Natural killer cell (primary cell): ENCODE results near the gene TRIM61. TPM values are rescaled to one million over a fixed set of nuclear protein-coding genes. Genes with fewer than 3 reads are reported as not detected.
"Not testable (repeated sequence)": the region's sequence is repeated elsewhere in the genome, so short reads cannot be mapped to it uniquely, and the experiment has no call there.

Experiments used
- ATAC-seq, 3 donors: fragments of 150-1000 bp in 2 of 3; fragments of 200-7000 bp in 1 of 3; cut with Tn5 transposase; 1 replicate in 1 of 3; 2 replicates in 2 of 3; pipeline ENCODE4 v1.10.0; 2021; ENCODE audit warnings: mild to moderate bottlenecking in 2 of 3, moderate library complexity in 2 of 3
- DNase-seq, 2 donors: peaks; one replicate each; pipeline versions ENCODE4 v3.0.0 to v3.0.0-alpha.2; 2013 to 2021; ENCODE audit warnings: mixed read lengths in 1 of 2
- H3K27ac ChIP-seq: one replicate; pipeline ENCODE4 v1.5.1; 2013; ENCODE audit warnings: mild to moderate bottlenecking, low read length
- H3K27me3 ChIP-seq: one replicate; pipeline ENCODE4 v1.6.1; 2013; ENCODE audit warnings: low read length; ENCODE audit not compliant: control insufficient read depth, insufficient read depth
- H3K36me3 ChIP-seq: one replicate; pipeline ENCODE4 v1.6.1; 2013; ENCODE audit warnings: low read length; ENCODE audit not compliant: control insufficient read depth, insufficient read depth
- H3K4me1 ChIP-seq: one replicate; pipeline ENCODE4 v1.6.1; 2013; ENCODE audit warnings: low read length; ENCODE audit not compliant: control insufficient read depth, insufficient read depth
- H3K4me3 ChIP-seq: one replicate; pipeline ENCODE4 v1.5.1; 2013; ENCODE audit warnings: low read length
- H3K9me3 ChIP-seq: one replicate; pipeline ENCODE4 v1.6.1; 2013; ENCODE audit warnings: low read length; ENCODE audit not compliant: control insufficient read depth, insufficient read depth
- H3K27ac Mint-ChIP-seq, 2 donors: one replicate each; pipeline ENCODE4 v1.8.0; 2022; ENCODE audit warnings: mild to moderate bottlenecking in 2 of 2, mixed read lengths in 2 of 2, moderate library complexity in 1 of 2
- H3K27me3 Mint-ChIP-seq, 2 donors: one replicate each; pipeline ENCODE4 v1.8.0; 2022; ENCODE audit warnings: low read depth in 2 of 2, mixed read lengths in 2 of 2
- H3K36me3 Mint-ChIP-seq: one replicate; pipeline ENCODE4 v1.8.0; 2022; ENCODE audit warnings: mixed read lengths
- H3K4me1 Mint-ChIP-seq, 2 donors: one replicate each; pipeline ENCODE4 v1.8.0; 2022; ENCODE audit warnings: mixed read lengths in 2 of 2
- H3K4me3 Mint-ChIP-seq: one replicate; pipeline ENCODE4 v1.8.0; 2022; ENCODE audit warnings: mild to moderate bottlenecking, moderate library complexity, mixed read lengths
- H3K9me3 Mint-ChIP-seq, 2 donors: one replicate each; pipeline ENCODE4 v1.8.0; 2022; ENCODE audit warnings: mixed read lengths in 2 of 2
- WGBS: methylation state at CpG from one replicate; pipeline ENCODE4 v1.1.7; 2013; ENCODE audit warnings: missing lambda C conversion rate; ENCODE audit not compliant: insufficient coverage; 5-methylcytosine and 5-hydroxymethylcytosine counted together
- intact Hi-C: fragments of 100-400 bp; cut with micrococcal nuclease; formaldehyde crosslinking; loops from one replicate; pipeline ENCODE4 v1.14.2; 2022
- total RNA-seq, 4 donors: library from RNA; stranded (reverse); fragments of 120-200 nt in 1 of 4; gene quantifications; one replicate each; pipeline versions ENCODE4 v1.2.3 to v1.2.4, GENCODE V29; 2013 to 2022
- TF ChIP-seq, protein P1 (sequence below): fragments of 200-600 bp; IDR thresholded peaks from one replicate; pipeline ENCODE4 v1.8.0; 2022; ENCODE audit warnings: antibody characterized with exemption

TRIM61 gene
- total RNA-seq, 3 donors from 2014 or later (not counting 1 experiment from before 2014, with no cell fraction given), result 1.1 to 2.0 (median 1.2) TPM

DNA sequence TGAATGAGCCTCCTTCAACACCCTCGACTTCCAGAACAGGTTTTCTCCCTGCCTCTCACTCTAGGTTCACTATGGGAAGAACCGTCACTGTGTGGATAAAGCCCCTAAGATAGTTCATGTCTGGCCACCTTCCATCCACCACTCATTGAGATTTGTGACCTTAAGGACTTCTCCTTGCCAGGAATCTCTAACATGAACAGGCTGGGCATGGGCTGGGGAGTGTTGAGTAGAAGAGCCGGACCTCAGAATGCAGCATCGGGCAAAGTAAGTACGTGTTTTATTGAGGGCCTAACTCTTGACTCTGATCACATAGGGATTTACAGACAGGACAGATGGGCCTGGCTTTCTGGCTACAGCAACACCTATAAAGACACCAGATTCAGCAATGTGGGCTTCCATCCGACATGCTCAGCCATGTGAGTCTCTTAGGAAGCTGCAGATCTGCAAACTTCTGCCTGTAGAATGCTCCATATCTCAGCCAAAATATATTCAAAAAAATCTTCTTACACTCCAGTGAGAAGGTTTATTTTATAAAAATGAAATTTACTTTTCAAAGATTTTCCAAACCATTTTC, 28.0 kb upstream of the TRIM61 start:
- peaks cover 7 to 16% of the 10 kb centered on the region in 2 donors for H3K27me3 Mint-ChIP-seq
- H3K27ac Mint-ChIP-seq, result no peak overlapping the region

DNA sequence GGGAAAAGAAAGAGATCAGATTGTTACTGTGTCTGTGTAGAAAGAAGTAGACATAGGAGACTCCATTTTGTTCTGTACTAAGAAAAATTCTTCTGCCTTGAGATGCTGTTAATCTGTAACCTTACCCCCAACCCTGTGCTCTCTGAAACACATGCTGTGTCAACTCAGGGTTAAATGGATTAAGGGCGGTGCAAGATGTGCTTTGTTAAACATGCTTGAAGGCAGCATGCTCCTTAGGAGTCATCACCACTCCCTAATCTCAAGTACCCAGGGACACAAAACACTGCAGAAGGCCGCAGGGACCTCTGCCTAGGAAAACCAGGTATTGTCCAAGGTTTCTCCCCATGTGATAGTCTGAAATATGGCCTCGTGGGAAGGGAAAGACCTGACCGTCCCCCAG, 24.5 kb upstream of the TRIM61 start:
- WGBS, result no CpG with 5 or more reads among the region's 4 CpGs
- H3K4me1 ChIP-seq, H3K4me1 Mint-ChIP-seq, H3K9me3 ChIP-seq, H3K36me3 ChIP-seq, H3K27me3 ChIP-seq, H3K27ac Mint-ChIP-seq, ATAC-seq, H3K36me3 Mint-ChIP-seq, intact Hi-C loops, H3K9me3 Mint-ChIP-seq, H3K4me3 ChIP-seq, H3K4me3 Mint-ChIP-seq, H3K27ac ChIP-seq, DNase-seq: not testable (repeated sequence)
- H3K27me3 Mint-ChIP-seq, result peaks cover 7 to 29% of the 10 kb centered on the region in 2 donors

More for the DNA sequence above, 28.0 kb upstream of the TRIM61 start:
- no peak overlapping the region for H3K4me3 Mint-ChIP-seq
- H3K9me3 Mint-ChIP-seq, result no peaks in the 10 kb centered on the region
- no peaks in the 10 kb centered on the region for H3K36me3 Mint-ChIP-seq
- no peak overlapping the region for H3K4me3 ChIP-seq
- no peaks in the 10 kb centered on the region for H3K36me3 ChIP-seq
- intact Hi-C loops, result no loop called here
- DNase-seq (no peak), ATAC-seq (no peak)
- 73% methylated on average over 6 of the region's 6 CpGs for WGBS
- no peaks in the 10 kb centered on the region for H3K9me3 ChIP-seq
- TF ChIP-seq, protein P1, sequence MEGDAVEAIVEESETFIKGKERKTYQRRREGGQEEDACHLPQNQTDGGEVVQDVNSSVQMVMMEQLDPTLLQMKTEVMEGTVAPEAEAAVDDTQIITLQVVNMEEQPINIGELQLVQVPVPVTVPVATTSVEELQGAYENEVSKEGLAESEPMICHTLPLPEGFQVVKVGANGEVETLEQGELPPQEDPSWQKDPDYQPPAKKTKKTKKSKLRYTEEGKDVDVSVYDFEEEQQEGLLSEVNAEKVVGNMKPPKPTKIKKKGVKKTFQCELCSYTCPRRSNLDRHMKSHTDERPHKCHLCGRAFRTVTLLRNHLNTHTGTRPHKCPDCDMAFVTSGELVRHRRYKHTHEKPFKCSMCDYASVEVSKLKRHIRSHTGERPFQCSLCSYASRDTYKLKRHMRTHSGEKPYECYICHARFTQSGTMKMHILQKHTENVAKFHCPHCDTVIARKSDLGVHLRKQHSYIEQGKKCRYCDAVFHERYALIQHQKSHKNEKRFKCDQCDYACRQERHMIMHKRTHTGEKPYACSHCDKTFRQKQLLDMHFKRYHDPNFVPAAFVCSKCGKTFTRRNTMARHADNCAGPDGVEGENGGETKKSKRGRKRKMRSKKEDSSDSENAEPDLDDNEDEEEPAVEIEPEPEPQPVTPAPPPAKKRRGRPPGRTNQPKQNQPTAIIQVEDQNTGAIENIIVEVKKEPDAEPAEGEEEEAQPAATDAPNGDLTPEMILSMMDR, result no peak
- H3K27ac ChIP-seq, result no peak overlapping the region
- no peaks in the 10 kb centered on the region for H3K4me1 Mint-ChIP-seq
- no peaks in the 10 kb centered on the region for H3K27me3 ChIP-seq
- no peaks in the 10 kb centered on the region for H3K4me1 ChIP-seq

DNA sequence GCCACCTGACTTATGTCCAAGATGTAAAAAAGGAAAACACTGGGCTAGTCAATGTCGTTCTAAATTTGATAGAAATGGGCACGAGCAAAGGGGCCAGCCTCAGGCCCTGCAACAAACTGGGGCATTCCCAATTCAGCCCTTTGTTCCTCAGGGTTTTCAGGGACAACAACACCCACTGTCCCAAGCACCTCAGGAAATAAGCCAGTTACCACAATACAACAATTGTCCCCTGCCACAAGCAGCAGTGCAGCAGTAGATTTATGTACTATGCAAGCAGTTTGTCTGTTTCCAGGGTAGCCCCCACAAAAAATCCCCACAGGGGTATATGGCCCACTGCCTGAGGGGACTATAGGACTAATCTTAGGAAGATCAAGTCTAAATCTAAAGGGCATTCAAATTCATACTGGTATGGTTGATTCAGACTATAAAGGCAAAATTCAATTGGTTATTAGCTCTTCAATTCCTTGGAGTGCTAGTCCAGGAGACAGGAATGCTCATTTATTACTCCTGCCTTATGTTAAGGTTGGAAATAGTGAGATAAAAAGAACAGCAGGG, 21.1 kb upstream of the TRIM61 start:
- H3K9me3 ChIP-seq, H3K4me3 ChIP-seq, ATAC-seq, H3K27ac Mint-ChIP-seq, H3K4me1 Mint-ChIP-seq, intact Hi-C loops, DNase-seq, H3K27me3 ChIP-seq, H3K36me3 Mint-ChIP-seq, H3K36me3 ChIP-seq, H3K4me3 Mint-ChIP-seq, H3K9me3 Mint-ChIP-seq, H3K4me1 ChIP-seq, H3K27ac ChIP-seq: not testable (repeated sequence)
- 63% methylated on average over 2 of the region's 2 CpGs for WGBS
- H3K27me3 Mint-ChIP-seq, result peaks cover 8 to 28% of the 10 kb centered on the region in 2 donors

DNA sequence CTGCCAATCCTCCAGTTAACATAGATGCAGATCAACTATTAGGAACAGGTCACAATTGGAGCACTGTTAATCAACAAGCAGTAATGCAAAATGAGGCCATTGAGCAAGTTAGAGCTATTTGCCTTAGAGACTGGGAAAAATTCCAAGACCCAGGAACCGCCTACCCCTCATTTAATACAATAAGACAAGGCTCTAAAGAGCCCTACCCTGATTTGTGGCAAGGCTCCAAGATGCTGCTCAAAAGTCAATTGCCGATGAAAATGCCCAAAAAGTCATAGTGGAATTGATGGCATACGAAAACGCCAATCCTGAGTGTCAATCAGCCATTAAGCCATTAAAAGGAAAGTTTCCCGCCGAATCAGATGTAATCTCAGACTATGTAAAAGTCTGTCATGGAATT, 20.5 kb upstream of the TRIM61 start:
- DNase-seq (no peak), ATAC-seq (no peak)
- H3K27me3 ChIP-seq, result no peaks in the 10 kb centered on the region
- no peaks in the 10 kb centered on the region for H3K36me3 ChIP-seq
- no peak overlapping the region for H3K4me3 ChIP-seq
- H3K9me3 ChIP-seq, result no peaks in the 10 kb centered on the region
- H3K27ac Mint-ChIP-seq, result no peak overlapping the region
- H3K27ac ChIP-seq, result no peak overlapping the region
- TF ChIP-seq, protein P1, result no peak
- H3K36me3 Mint-ChIP-seq, result no peaks in the 10 kb centered on the region
- intact Hi-C loops, result no loop called here
- H3K4me1 Mint-ChIP-seq, result no peaks in the 10 kb centered on the region
- no peak overlapping the region for H3K4me3 Mint-ChIP-seq
- peaks cover 8 to 28% of the 10 kb centered on the region in 2 donors for H3K27me3 Mint-ChIP-seq
- 89% methylated on average over 6 of the region's 6 CpGs for WGBS
- H3K4me1 ChIP-seq, result no peaks in the 10 kb centered on the region
- no peaks in the 10 kb centered on the region for H3K9me3 Mint-ChIP-seq
